ENCODE measurements around the gene FXYD6.

FXYD6 gene

GRCh38 chr11:117900121-117900648, 23.7 kb upstream of the FXYD6 start:
- no peaks in the 10 kb centered on the region for H3K27me3 ChIP-seq (ENCODE audit: control insufficient read depth, insufficient read depth, low read length)
- no peaks in the 10 kb centered on the region for H3K4me1 ChIP-seq (ENCODE audit: control insufficient read depth, low read depth, low read length)
- H3K9me3 ChIP-seq (ENCODE audit: control insufficient read depth, low read depth, low read length) = no peaks in the 10 kb centered on the region
- no peak overlapping the region for H3K4me3 ChIP-seq (ENCODE audit: low read length)
- H3K36me3 ChIP-seq (ENCODE audit: control insufficient read depth, low read depth, low read length) = no peaks in the 10 kb centered on the region
- no peak overlapping the region for H3K27ac ChIP-seq (ENCODE audit: low read length)
- no peak overlapping the region for H3K9ac ChIP-seq (ENCODE audit: low read length)

GRCh38 chr11:117898059-117898458, 21.6 kb upstream of the FXYD6 start:
- Histone ChIP-seq H3K27ac (ENCODE audit: low read length) (no peak overlapping the region), H3K27me3 (ENCODE audit: control insufficient read depth, insufficient read depth, low read length) (no peaks in the 10 kb centered on the region), H3K36me3 (ENCODE audit: control insufficient read depth, low read depth, low read length) (no peaks in the 10 kb centered on the region), H3K4me1 (ENCODE audit: control insufficient read depth, low read depth, low read length) (no peaks in the 10 kb centered on the region), H3K4me3 (ENCODE audit: low read length) (no peak overlapping the region), H3K9me3 (ENCODE audit: control insufficient read depth, low read depth, low read length) (no peaks in the 10 kb centered on the region), H3K9ac (ENCODE audit: low read length) (no peak overlapping the region)

- Histone ChIP-seq H3K27ac (ENCODE audit: low read length) (no peak overlapping the region), H3K9ac (ENCODE audit: low read length) (no peak overlapping the region), H3K36me3 (ENCODE audit: control insufficient read depth, low read depth, low read length) (no peaks in the 10 kb centered on the region), H3K4me1 (ENCODE audit: control insufficient read depth, low read depth, low read length) (no peaks in the 10 kb centered on the region), H3K9me3 (ENCODE audit: control insufficient read depth, low read depth, low read length) (no peaks in the 10 kb centered on the region), H3K27me3 (ENCODE audit: control insufficient read depth, insufficient read depth, low read length) (no peaks in the 10 kb centered on the region), H3K4me3 (ENCODE audit: low read length) (no peak overlapping the region)
These were observed 16.2 kb upstream of the FXYD6 start for GRCh38 chr11:117892651-117893050.

- no peaks in the 10 kb centered on the region for H3K27me3 ChIP-seq (ENCODE audit: control insufficient read depth, insufficient read depth, low read length)
- no peaks in the 10 kb centered on the region for H3K4me1 ChIP-seq (ENCODE audit: control insufficient read depth, low read depth, low read length)
- no peak overlapping the region for H3K9ac ChIP-seq (ENCODE audit: low read length)
- no peak overlapping the region for H3K27ac ChIP-seq (ENCODE audit: low read length)
- no peaks in the 10 kb centered on the region for H3K9me3 ChIP-seq (ENCODE audit: control insufficient read depth, low read depth, low read length)
- H3K4me3 ChIP-seq (ENCODE audit: low read length) = no peak overlapping the region
- no peaks in the 10 kb centered on the region for H3K36me3 ChIP-seq (ENCODE audit: control insufficient read depth, low read depth, low read length)
These were observed 14.9 kb upstream of the FXYD6 start for GRCh38 chr11:117891362-117891761.

- H3K9me3 ChIP-seq (ENCODE audit: control insufficient read depth, low read depth, low read length) = no peaks in the 10 kb centered on the region
- no peak overlapping the region for H3K9ac ChIP-seq (ENCODE audit: low read length)
- no peaks in the 10 kb centered on the region for H3K27me3 ChIP-seq (ENCODE audit: control insufficient read depth, insufficient read depth, low read length)
- H3K4me1 ChIP-seq (ENCODE audit: control insufficient read depth, low read depth, low read length) = no peaks in the 10 kb centered on the region
- no peak overlapping the region for H3K27ac ChIP-seq (ENCODE audit: low read length)
- H3K36me3 ChIP-seq (ENCODE audit: control insufficient read depth, low read depth, low read length) = no peaks in the 10 kb centered on the region
- H3K4me3 ChIP-seq (ENCODE audit: low read length) = no peak overlapping the region
These were observed 11.7 kb upstream of the FXYD6 start for GRCh38 chr11:117888139-117888566.

- no peaks in the 10 kb centered on the region for H3K9me3 ChIP-seq (ENCODE audit: control insufficient read depth, low read depth, low read length)
- H3K4me3 ChIP-seq (ENCODE audit: low read length) = no peak overlapping the region
- no peak overlapping the region for H3K27ac ChIP-seq (ENCODE audit: low read length)
- H3K36me3 ChIP-seq (ENCODE audit: control insufficient read depth, low read depth, low read length) = no peaks in the 10 kb centered on the region
- no peaks in the 10 kb centered on the region for H3K27me3 ChIP-seq (ENCODE audit: control insufficient read depth, insufficient read depth, low read length)
- H3K9ac ChIP-seq (ENCODE audit: low read length) = no peak overlapping the region
- H3K4me1 ChIP-seq (ENCODE audit: control insufficient read depth, low read depth, low read length) = no peaks in the 10 kb centered on the region
These were observed 11.1 kb upstream of the FXYD6 start for GRCh38 chr11:117887431-117888138.

- Histone ChIP-seq H3K9ac (ENCODE audit: low read length) (no peak overlapping the region), H3K27ac (ENCODE audit: low read length) (no peak overlapping the region), H3K27me3 (ENCODE audit: control insufficient read depth, insufficient read depth, low read length) (no peaks in the 10 kb centered on the region), H3K36me3 (ENCODE audit: control insufficient read depth, low read depth, low read length) (no peaks in the 10 kb centered on the region), H3K4me3 (ENCODE audit: low read length) (no peak overlapping the region), H3K9me3 (ENCODE audit: control insufficient read depth, low read depth, low read length) (no peaks in the 10 kb centered on the region), H3K4me1 (ENCODE audit: control insufficient read depth, low read depth, low read length) (no peaks in the 10 kb centered on the region)
These were observed 9.3 kb upstream of the FXYD6 start for GRCh38 chr11:117885777-117886176.

GRCh38 chr11:117884994-117885393, 8.5 kb upstream of the FXYD6 start:
- Histone ChIP-seq H3K36me3 (ENCODE audit: control insufficient read depth, low read depth, low read length) (no peaks in the 10 kb centered on the region), H3K4me1 (ENCODE audit: control insufficient read depth, low read depth, low read length) (no peaks in the 10 kb centered on the region), H3K27ac (ENCODE audit: low read length) (no peak overlapping the region), H3K4me3 (ENCODE audit: low read length) (no peak overlapping the region), H3K27me3 (ENCODE audit: control insufficient read depth, insufficient read depth, low read length) (peaks cover 4% of the 10 kb centered on the region), H3K9me3 (ENCODE audit: control insufficient read depth, low read depth, low read length) (no peaks in the 10 kb centered on the region), H3K9ac (ENCODE audit: low read length) (no peak overlapping the region)

- Histone ChIP-seq H3K27ac (ENCODE audit: low read length) (no peak overlapping the region), H3K27me3 (ENCODE audit: control insufficient read depth, insufficient read depth, low read length) (peaks cover 20% of the 10 kb centered on the region)
These were observed 6.6 kb upstream of the FXYD6 start for GRCh38 chr11:117883063-117883462.

GRCh38 chr11:117882311-117882905, 6.0 kb upstream of the FXYD6 start:
- H3K4me3 ChIP-seq (ENCODE audit: low read length) = no peak overlapping the region
- no peak overlapping the region for H3K9ac ChIP-seq (ENCODE audit: low read length)
- H3K9me3 ChIP-seq (ENCODE audit: control insufficient read depth, low read depth, low read length) = no peaks in the 10 kb centered on the region
- peaks cover 3% of the 10 kb centered on the region for H3K4me1 ChIP-seq (ENCODE audit: control insufficient read depth, low read depth, low read length)
- H3K27me3 ChIP-seq (ENCODE audit: control insufficient read depth, insufficient read depth, low read length) = peaks cover 27% of the 10 kb centered on the region
- H3K36me3 ChIP-seq (ENCODE audit: control insufficient read depth, low read depth, low read length) = no peaks in the 10 kb centered on the region
- H3K27ac ChIP-seq (ENCODE audit: low read length) = no peak overlapping the region

More at GRCh38 chr11:117883063-117883462, 6.6 kb upstream of the FXYD6 start:
- no peak overlapping the region for H3K4me3 ChIP-seq (ENCODE audit: low read length)
- H3K36me3 ChIP-seq (ENCODE audit: control insufficient read depth, low read depth, low read length) = no peaks in the 10 kb centered on the region
- no peak overlapping the region for H3K9ac ChIP-seq (ENCODE audit: low read length)
- H3K4me1 ChIP-seq (ENCODE audit: control insufficient read depth, low read depth, low read length) = no peaks in the 10 kb centered on the region
- no peaks in the 10 kb centered on the region for H3K9me3 ChIP-seq (ENCODE audit: control insufficient read depth, low read depth, low read length)

GRCh38 chr11:117881217-117881616, 4.8 kb upstream of the FXYD6 start:
- H3K4me3 ChIP-seq (ENCODE audit: low read length) = no peak overlapping the region

More at GRCh38 chr11:117881217-117881616, 4.8 kb upstream of the FXYD6 start:
- H3K4me1 ChIP-seq (ENCODE audit: control insufficient read depth, low read depth, low read length) = peaks cover 8% of the 10 kb centered on the region
- no peaks in the 10 kb centered on the region for H3K9me3 ChIP-seq (ENCODE audit: control insufficient read depth, low read depth, low read length)
- no peak overlapping the region for H3K27ac ChIP-seq (ENCODE audit: low read length)
- peaks cover 33% of the 10 kb centered on the region for H3K27me3 ChIP-seq (ENCODE audit: control insufficient read depth, insufficient read depth, low read length)
- H3K9ac ChIP-seq (ENCODE audit: low read length) = no peak overlapping the region
- no peaks in the 10 kb centered on the region for H3K36me3 ChIP-seq (ENCODE audit: control insufficient read depth, low read depth, low read length)
